Mucosa of rectum (tissue), 2 donors: Measurements from ENCODE around the gene FAM222A.

Source experiments
- H3K27ac ChIP-seq, 2 donors: one replicate each; pipeline ENCODE4 v1.7.0; 2013; ENCODE audit warnings: inconsistent platforms in 2 of 2, low read depth in 2 of 2, low read length in 2 of 2
- H3K27me3 ChIP-seq, 2 donors: one replicate each; pipeline ENCODE4 v1.7.0; 2013; ENCODE audit warnings: low read length in 2 of 2; ENCODE audit not compliant: control insufficient read depth in 2 of 2, insufficient read depth in 2 of 2
- H3K36me3 ChIP-seq, 2 donors: one replicate each; pipeline ENCODE4 v1.7.0; 2013; ENCODE audit warnings: low read length in 2 of 2; ENCODE audit not compliant: control insufficient read depth in 2 of 2, insufficient read depth in 2 of 2
- H3K4me1 ChIP-seq, 2 donors: one replicate each; pipeline ENCODE4 v1.7.0; 2013; ENCODE audit warnings: low read length in 2 of 2, mild to moderate bottlenecking in 1 of 2; ENCODE audit not compliant: control insufficient read depth in 2 of 2, insufficient read depth in 2 of 2
- H3K4me3 ChIP-seq, 2 donors: one replicate each; pipeline ENCODE4 v1.7.0; 2013; ENCODE audit warnings: low read length in 2 of 2
- H3K9ac ChIP-seq, 2 donors: one replicate each; pipeline ENCODE4 v1.7.0; 2013; ENCODE audit warnings: low read length in 2 of 2, low read depth in 1 of 2, mild to moderate bottlenecking in 1 of 2
- H3K9me3 ChIP-seq, 2 donors: one replicate each; pipeline ENCODE4 v1.7.0; 2013; ENCODE audit warnings: low read length in 2 of 2; ENCODE audit not compliant: control insufficient read depth in 2 of 2
- donor health status: healthy.
- donor health status: Normal muscosa, but diverticular disease.

FAM222A gene

GRCh38 chr12:109815225-109815624, 101.6 kb downstream of the FAM222A start:
- no peaks in the 10 kb centered on the region for H3K9me3 ChIP-seq
- peaks cover 0 to 2% of the 10 kb centered on the region in 2 donors for H3K27me3 ChIP-seq
- no peaks in the 10 kb centered on the region for H3K4me1 ChIP-seq
- no peak overlapping the region for H3K9ac ChIP-seq
- H3K4me3 ChIP-seq: no peak overlapping the region
- H3K36me3 ChIP-seq: no peaks in the 10 kb centered on the region
- no peak overlapping the region for H3K27ac ChIP-seq

DNA sequence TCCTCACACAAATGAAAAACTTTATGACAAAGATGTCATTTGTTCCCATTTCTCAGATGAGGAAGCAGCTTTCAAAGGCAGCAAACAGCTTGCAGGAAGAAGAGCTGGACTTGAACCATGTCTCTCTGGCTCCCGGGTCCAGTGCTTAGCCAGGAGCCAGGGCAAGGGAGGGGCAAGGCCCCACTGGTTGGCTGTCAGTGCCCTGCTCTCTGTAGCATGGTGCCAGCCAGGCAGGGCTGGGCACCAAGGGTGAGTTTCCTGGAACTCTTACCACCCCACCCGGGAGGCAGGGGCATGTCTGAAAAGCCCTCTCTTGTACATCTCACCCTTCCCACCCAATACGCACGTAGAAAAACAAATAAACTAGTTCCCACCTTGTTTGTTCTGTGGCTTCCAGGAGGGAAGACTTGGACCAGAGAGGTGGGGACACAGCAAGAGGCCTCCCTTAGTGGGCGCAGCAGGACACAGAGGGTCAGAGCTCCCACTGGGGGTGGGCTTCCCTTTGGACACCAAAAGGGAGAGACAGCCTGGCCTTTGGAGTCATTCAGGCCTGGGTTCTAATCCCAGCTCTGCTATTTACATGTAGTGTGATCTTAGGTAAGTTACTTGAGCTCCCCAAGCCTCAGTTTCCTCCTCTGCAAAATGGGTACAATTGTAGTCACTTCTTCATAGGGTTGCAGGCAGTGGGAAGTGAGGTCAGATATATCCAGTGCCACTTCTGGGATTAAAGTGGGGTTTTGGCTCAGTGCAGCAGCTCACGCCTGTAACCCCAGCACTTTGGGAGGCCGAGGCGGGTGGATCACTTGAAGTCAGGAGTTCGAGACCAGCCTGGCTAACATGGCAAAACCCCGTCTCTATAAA, 102.4 kb downstream of the FAM222A start:
- no peaks in the 10 kb centered on the region for H3K9me3 ChIP-seq
- H3K9ac ChIP-seq: no peak overlapping the region
- no peak overlapping the region for H3K27ac ChIP-seq
- H3K4me1 ChIP-seq: no peaks in the 10 kb centered on the region
- H3K4me3 ChIP-seq: no peak overlapping the region
- H3K27me3 ChIP-seq: peaks cover 0 to 2% of the 10 kb centered on the region in 2 donors
- H3K36me3 ChIP-seq: no peaks in the 10 kb centered on the region

GRCh38 chr12:109816870-109817269, 103.2 kb downstream of the FAM222A start:
- Histone ChIP-seq H3K9ac (no peak overlapping the region), H3K4me1 (no peaks in the 10 kb centered on the region), H3K27ac (no peak overlapping the region), H3K4me3 (no peak overlapping the region), H3K36me3 (no peaks in the 10 kb centered on the region), H3K27me3 (peaks cover 0 to 2% of the 10 kb centered on the region in 2 donors), H3K9me3 (no peaks in the 10 kb centered on the region)

- Histone ChIP-seq H3K27ac (no peak overlapping the region), H3K36me3 (no peaks in the 10 kb centered on the region), H3K9me3 (no peaks in the 10 kb centered on the region), H3K27me3 (peaks cover 0 to 2% of the 10 kb centered on the region in 2 donors), H3K4me3 (no peak overlapping the region), H3K9ac (no peak overlapping the region), H3K4me1 (no peaks in the 10 kb centered on the region)
These were observed 104.1 kb downstream of the FAM222A start for GRCh38 chr12:109817627-109818231.

- H3K4me3 ChIP-seq: no peak overlapping the region
- H3K9ac ChIP-seq: no peak overlapping the region
- H3K27me3 ChIP-seq: peaks cover 0 to 2% of the 10 kb centered on the region in 2 donors
- H3K27ac ChIP-seq: no peak overlapping the region
- H3K9me3 ChIP-seq: no peaks in the 10 kb centered on the region
- no peaks in the 10 kb centered on the region for H3K4me1 ChIP-seq
- no peaks in the 10 kb centered on the region for H3K36me3 ChIP-seq
These were observed 104.6 kb downstream of the FAM222A start for GRCh38 chr12:109818253-109818652.

GRCh38 chr12:109818905-109819500, 105.4 kb downstream of the FAM222A start:
- H3K27ac ChIP-seq: no peak overlapping the region
- H3K9ac ChIP-seq: no peak overlapping the region
- no peaks in the 10 kb centered on the region for H3K36me3 ChIP-seq
- H3K27me3 ChIP-seq: peaks cover 0 to 2% of the 10 kb centered on the region in 2 donors
- H3K4me3 ChIP-seq: no peak overlapping the region
- H3K4me1 ChIP-seq: no peaks in the 10 kb centered on the region
- H3K9me3 ChIP-seq: no peaks in the 10 kb centered on the region
